HT1080 (cell line): ENCODE results near the gene OR2M5. TPM values are rescaled to one million over a fixed set of nuclear protein-coding genes. Genes with fewer than 3 reads are reported as not detected.
A peak's percentile ranks its signal among the peaks of the same experiment; 100 is the strongest.

ENCODE experiments used
- DNase-seq: peaks from one replicate; pipeline ENCODE4 v3.0.0-alpha.2; 2015; ENCODE audit warnings: low read depth
- polyA plus RNA-seq, 2 experiments: library from polyadenylated mRNA; depleted of rRNA; stranded (reverse); fragments of >200 nt; gene quantifications; 2 replicates each; pipeline ENCODE4 v1.2.3, GENCODE V29; 2015
- total RNA-seq: library from RNA; depleted of rRNA; stranded (reverse); fragments of >200 nt; shearing (Covaris generic); gene quantifications from 2 replicates; pipeline ENCODE4 v1.2.3, GENCODE V29; 2014; rRNA removed

OR2M5 gene, protein sequence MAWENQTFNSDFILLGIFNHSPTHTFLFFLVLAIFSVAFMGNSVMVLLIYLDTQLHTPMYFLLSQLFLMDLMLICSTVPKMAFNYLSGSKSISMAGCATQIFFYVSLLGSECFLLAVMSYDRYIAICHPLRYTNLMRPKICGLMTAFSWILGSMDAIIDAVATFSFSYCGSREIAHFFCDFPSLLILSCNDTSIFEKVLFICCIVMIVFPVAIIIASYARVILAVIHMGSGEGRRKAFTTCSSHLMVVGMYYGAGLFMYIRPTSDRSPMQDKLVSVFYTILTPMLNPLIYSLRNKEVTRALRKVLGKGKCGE
- total RNA-seq: not detected in 2 replicates
- polyA plus RNA-seq (2015; cell fraction: cytosol; rRNA removed): not detected in 2 replicates
- polyA plus RNA-seq (2015; cell fraction: nucleus; rRNA removed): not detected in 2 replicates

- no peak for DNase-seq
Observed at GRCh38 chr1:248144513-248145198, at the start of gene OR2M5. TSS of gene OR2M5 (plus strand) at chr1:248145148. CDS start at chr1:248145148, 0 bp downstream.

DNA sequence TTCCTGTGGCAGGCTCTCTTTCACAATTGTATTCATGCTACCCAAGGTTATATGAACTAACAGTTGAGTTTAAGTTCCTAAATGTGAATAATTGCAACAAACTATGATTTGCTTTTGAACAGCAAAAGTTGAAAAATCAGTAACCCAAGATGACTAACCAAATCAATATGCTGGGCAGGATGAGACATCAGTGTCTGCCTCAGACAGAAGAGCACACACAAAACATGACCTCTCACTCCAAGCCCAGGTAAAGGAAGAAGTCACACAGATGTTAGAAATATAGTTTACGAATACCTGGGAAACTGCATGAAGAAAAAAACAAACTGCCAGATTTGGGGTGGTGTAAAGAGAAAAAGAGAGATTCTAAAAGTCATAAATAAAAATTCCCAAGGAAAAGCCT, 46.4 kb upstream of the OR2M5 start:
- no peak for DNase-seq

DNA sequence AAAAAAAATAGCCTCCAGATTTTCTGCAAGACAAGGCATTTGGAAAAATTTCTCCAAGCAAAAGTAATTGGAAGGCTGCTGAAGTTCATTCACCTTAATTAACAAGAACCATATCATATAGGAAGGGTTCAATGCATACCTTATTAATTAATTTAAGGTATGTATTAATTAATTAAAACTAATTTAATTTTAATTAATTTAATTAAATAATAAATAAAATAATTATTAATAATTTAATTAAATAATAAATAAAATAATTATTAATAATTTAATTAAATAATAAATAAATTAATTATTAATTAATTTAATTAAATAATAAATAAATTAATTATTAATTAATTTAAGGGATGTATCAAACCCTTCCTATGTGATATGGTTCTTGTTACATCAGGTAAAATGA, 42.1 kb upstream of the OR2M5 start:
- no peak for DNase-seq

- DNase-seq: no peak
Observed at GRCh38 chr1:248111157-248111556, 33.8 kb upstream of the OR2M5 start.

DNA sequence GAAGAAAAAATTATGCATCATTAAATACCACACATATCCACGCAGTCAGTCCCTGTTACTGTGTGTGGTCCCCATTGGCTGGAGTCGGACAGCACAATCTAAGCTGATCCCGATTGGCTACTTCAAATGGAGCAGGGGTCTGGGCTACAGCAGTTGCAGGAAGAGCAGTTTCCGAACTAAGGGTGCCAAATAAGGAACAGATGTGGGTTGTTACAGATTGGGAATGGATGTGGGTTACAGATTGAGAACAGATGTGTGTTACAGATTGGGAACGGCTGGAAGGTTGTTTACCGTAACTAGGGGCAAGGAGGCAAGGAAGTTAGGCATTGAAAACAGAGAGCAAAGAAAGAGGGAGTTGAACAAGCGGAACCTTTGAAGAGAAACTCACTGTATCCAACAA, 30.1 kb upstream of the OR2M5 start:
- DNase-seq: peak; percentile 39

DNA sequence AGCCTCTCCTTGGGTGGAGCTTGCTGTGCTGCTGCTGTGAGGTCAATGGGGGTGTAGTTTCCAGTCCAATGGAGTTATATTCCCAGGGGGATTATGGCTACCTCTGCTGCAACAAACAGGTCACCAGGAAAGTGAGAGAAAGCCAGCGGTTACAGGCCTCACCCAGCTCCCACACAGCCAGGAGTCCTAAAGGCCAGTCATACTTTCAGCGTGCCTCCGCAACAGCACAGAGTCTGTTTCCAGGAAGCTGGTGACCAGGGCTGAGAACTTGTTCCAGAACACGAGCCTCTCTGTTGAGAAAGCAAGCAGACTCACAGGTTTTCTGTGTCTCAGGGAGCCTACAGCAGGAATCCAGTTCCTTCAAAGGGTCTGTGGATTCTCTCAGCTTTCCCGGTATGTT, 17.3 kb upstream of the OR2M5 start:
- no peak for DNase-seq

GRCh38 chr1:248136811-248137210, 8.1 kb upstream of the OR2M5 start:
- DNase-seq: no peak

DNA sequence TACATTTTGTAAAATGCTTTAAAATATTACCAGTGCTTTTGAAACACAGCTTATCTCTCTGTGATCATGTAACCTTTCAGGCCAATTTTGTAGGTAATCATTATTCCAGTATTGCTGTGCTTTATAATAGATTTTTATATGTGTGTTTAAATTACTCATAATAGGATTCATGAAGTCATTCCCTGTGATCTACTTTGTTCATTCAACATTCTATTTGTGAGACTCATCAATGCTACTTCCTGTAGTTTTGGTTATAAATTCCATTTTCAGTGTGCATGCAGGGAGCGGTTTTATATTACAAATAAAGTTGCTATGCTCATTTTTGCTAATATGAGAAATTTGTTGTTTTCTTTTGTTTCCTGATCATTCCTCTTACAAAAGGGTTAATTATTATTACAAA, 4.1 kb upstream of the OR2M5 start:
- DNase-seq: peak; percentile 55

- no peak for DNase-seq
Observed at GRCh38 chr1:248143311-248143710, 1.6 kb upstream of the OR2M5 start.

- no peak for DNase-seq
Observed at GRCh38 chr1:248152056-248152827, 7.3 kb downstream of the OR2M5 start.

GRCh38 chr1:248155927-248156326, 11.0 kb downstream of the OR2M5 start:
- DNase-seq: no peak

GRCh38 chr1:248158758-248159157, 13.8 kb downstream of the OR2M5 start:
- no peak for DNase-seq

DNA sequence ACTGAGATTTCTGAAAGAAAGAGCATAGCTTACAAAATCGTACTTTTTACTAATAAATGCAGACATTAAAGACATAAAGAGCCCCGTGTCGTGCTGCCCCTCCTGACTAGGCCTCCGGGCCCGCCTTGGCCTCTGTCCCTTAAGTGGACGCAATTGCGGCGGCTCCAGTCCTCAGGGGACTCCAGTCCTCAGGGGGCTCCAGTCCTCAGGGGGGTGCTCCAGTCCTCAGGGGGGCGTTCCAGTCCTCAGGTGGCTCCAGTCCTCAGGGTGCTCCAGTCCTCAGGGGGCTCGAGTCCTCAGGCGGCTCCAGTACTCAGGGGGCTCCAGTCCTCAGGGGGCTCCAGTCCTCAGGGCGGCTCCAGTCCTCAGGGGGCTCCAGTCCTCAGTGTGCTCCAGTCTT, 19.1 kb downstream of the OR2M5 start:
- DNase-seq: no peak

DNA sequence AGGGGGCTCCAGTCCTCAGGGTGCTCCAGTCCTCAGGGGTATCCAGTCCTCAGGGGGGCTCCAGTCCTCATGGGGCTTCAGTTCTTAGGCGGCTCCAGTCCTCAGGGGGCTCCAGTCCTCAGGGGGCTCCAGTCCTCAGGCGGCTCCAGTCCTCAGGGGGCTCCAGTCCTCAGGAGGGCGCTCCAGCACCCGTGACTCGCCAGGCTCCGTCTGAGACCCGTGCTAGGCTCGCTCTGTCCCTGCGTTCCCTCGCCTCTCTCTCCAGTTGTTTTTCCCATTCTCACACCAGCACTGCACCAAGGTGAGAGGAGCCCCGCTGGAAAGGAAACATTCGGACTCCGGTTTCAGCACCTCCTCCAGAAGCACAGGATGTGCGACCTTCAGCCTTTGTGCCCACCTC, 20.2 kb downstream of the OR2M5 start:
- DNase-seq: peak; percentile 11

- no peak for DNase-seq
Observed at GRCh38 chr1:248174521-248174920, 29.6 kb downstream of the OR2M5 start, which contains the start of gene OR2M2. TSS of gene OR2M2 (plus strand) at chr1:248174821. CDS start at chr1:248179986, 5,165 bp downstream.

GRCh38 chr1:248183996-248184395, 39.0 kb downstream of the OR2M5 start:
- no peak for DNase-seq

DNA sequence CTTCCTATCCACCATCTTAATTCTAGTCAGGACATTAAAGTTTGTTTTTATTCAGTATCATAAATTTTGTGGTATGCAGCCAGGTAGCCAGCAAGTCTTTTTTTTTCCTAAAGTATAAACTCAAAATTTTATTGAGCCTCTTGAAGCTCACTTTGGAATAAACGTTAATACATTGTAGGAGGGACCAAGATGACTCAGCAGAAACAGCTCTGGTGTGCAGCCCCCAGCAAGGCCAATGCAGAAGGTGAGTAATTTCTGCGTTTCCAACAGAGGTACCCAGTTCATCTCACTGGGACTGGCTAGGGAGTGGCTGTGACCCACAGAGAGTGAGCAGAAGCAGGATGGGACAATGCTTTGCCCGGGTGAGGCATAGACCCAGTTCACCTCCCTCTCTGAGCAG, 42.4 kb downstream of the OR2M5 start:
- DNase-seq: no peak

DNA sequence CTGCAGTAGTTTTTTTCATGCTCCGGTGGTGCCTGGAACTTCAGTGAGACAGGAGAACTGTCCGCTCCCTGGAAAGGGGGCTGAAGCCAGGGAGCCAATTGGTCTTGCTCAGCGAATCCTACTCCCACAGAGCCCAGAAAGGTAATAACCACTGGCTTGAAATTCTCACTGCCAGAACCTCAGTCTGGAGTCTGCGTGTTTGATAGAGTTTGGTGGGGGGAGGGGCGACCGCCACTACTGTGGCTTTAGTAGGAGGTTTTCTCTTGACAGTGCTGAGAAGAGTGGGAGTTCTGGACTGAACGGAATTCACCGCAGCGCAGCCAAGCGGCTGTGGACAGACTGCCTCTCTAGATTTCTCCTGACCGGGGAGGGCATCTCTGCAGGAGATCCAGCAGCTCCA, 44.1 kb downstream of the OR2M5 start:
- DNase-seq: peak; percentile 15

DNA sequence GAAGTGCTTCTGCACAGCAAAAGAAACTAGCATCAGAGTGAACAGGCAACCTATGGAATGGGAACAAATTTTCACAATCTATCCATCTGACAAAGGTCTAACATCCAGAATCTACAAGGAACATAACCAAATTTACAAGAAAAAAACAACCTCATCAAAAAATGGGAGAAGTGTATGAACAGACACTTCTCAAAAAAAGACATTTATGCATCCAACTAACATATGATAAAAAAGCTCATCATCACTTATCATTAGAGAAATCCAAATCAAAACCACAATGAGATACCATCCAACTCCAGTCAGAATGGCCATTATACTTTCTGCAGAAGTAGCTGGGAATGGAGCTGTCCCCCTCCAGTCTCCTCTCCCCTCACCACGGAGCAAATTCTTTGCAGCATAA, 49.2 kb downstream of the OR2M5 start:
- no peak for DNase-seq
